ENCODE measurements around the gene PLAAT2.
A peak's percentile ranks its signal among the peaks of the same experiment; 100 is the strongest.

The PLAAT2 gene

DNA sequence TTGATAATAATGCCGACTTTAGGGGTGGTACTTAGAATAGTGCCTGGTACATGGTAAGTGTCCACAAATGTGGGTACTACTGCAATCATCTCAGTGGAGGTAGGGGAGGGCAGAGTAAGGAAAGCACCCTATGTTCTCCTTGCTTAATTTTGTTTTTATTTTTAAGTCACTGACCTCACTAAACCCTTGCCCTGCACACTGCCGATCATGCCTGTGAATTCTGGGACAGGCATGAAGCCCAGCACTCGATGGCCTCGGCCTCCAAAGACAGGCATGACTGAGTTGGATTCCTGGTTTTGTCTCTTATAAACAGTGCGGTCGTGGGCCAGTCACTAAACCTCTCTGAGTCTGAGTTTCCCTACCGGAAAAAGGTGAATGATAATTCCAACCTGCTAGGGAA lies 50.4 kb downstream of the PLAAT2 start:
- H3K4me3 ChIP-seq (ENCODE audit: control insufficient read depth, low read depth, low read length) = no peak overlapping the region
- TF ChIP-seq, protein P1, sequence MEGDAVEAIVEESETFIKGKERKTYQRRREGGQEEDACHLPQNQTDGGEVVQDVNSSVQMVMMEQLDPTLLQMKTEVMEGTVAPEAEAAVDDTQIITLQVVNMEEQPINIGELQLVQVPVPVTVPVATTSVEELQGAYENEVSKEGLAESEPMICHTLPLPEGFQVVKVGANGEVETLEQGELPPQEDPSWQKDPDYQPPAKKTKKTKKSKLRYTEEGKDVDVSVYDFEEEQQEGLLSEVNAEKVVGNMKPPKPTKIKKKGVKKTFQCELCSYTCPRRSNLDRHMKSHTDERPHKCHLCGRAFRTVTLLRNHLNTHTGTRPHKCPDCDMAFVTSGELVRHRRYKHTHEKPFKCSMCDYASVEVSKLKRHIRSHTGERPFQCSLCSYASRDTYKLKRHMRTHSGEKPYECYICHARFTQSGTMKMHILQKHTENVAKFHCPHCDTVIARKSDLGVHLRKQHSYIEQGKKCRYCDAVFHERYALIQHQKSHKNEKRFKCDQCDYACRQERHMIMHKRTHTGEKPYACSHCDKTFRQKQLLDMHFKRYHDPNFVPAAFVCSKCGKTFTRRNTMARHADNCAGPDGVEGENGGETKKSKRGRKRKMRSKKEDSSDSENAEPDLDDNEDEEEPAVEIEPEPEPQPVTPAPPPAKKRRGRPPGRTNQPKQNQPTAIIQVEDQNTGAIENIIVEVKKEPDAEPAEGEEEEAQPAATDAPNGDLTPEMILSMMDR (conservative IDR thresholded peaks at IDR 0.05; ENCODE audit: control insufficient read depth, insufficient read depth, low read depth, low read length) = no peak
- no peak for DNase-seq (ENCODE audit: low read depth)

DNA sequence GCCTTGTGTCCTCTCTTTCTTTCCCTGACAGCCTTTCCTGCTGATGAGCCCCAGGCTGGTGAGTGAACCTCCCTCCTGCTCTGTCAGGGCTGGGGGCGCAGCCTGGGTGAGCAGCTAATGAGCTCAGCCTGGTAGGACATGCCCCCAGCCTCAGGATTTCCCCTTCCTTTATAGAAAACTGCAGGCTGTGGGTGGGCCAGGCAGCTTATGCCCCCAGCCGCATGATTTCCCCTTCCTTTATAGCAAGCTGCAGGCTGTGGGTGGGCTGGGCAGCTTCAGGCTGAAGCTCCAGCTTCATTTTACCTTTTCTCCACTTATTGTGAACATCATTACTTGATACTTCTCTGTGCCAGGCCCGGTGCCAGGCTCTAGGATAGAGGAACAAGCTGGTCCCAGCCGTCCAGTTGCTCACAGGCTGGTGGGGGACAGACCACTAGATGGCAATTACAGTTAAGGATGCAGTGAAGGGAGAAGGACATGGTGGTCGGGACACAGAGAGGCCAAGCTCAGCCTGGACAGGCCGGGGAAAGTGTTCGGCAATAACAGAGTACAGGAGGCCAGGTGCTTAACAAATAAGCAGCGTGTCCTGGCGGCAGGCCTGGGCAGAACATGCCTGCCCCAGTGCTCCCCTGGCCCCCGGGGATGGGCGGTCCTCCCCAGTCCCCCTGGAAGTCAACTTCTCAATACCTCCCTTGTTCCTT lies 52.0 kb downstream of the PLAAT2 start:
- TF ChIP-seq, protein P1 (conservative IDR thresholded peaks at IDR 0.05; ENCODE audit: control insufficient read depth, insufficient read depth, low read depth, low read length) = no peak
- no peak for DNase-seq (ENCODE audit: low read depth)

DNA sequence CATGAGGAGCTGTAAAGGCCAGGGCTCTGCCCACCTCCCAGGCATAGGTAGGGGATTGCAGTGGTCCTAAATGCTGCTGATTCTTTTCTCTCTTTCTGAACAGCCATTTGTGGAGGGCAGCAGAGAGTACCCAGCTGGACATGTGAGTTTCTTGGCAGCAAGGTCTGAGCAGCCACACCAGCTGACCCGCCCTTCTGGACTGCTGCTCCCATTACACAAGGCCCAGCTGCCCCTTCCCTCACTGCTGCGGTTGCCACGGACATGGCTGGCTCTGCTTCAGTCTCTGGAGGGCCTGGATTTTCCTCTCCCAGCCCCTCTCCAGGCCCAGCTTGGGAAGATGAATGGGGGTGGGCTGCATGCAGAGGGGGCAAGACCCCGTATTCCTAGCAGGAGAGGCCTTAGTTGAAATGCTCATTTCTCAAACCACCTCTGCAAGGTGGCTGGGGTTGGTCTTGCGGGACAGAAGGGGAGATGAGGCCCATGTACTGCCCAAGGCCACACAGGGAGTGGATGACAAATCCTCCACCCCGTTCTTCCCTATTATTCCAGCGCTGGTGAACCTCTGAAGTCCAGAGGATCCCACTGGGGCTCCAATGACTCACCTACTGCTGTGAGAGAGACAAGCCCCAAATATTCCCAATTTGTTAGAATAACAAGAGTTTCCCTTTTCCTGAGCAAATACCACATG lies 52.7 kb downstream of the PLAAT2 start:
- H3K4me3 ChIP-seq (ENCODE audit: control insufficient read depth, low read depth, low read length) = no peak overlapping the region

More for the DNA sequence above, 52.0 kb downstream of the PLAAT2 start:
- H3K4me3 ChIP-seq (ENCODE audit: control insufficient read depth, low read depth, low read length) = no peak overlapping the region

GRCh38 chr11:63508745-63509144 lies 54.4 kb downstream of the PLAAT2 start:
- TF ChIP-seq, protein P1 (conservative IDR thresholded peaks at IDR 0.05; ENCODE audit: control insufficient read depth, insufficient read depth, low read depth, low read length) = no peak
- DNase-seq (ENCODE audit: low read depth) = no peak
- H3K4me3 ChIP-seq (ENCODE audit: control insufficient read depth, low read depth, low read length) = no peak overlapping the region

More for the DNA sequence above, 52.7 kb downstream of the PLAAT2 start:
- TF ChIP-seq, protein P1 (conservative IDR thresholded peaks at IDR 0.05; ENCODE audit: control insufficient read depth, insufficient read depth, low read depth, low read length) = no peak
- peak; percentile 94 for DNase-seq (ENCODE audit: low read depth)

- peak; percentile 15 for DNase-seq (ENCODE audit: low read depth)
- no peak overlapping the region for H3K4me3 ChIP-seq (ENCODE audit: control insufficient read depth, low read depth, low read length)
- TF ChIP-seq, protein P1 (conservative IDR thresholded peaks at IDR 0.05; ENCODE audit: control insufficient read depth, insufficient read depth, low read depth, low read length) = no peak
These were observed 55.2 kb downstream of the PLAAT2 start for GRCh38 chr11:63508009-63508408.

- H3K4me3 ChIP-seq (ENCODE audit: control insufficient read depth, low read depth, low read length) = no peak overlapping the region
These were observed 55.7 kb downstream of the PLAAT2 start for GRCh38 chr11:63507511-63507910.

More at GRCh38 chr11:63507511-63507910, 55.7 kb downstream of the PLAAT2 start:
- no peak for DNase-seq (ENCODE audit: low read depth)
- TF ChIP-seq, protein P1 (conservative IDR thresholded peaks at IDR 0.05; ENCODE audit: control insufficient read depth, insufficient read depth, low read depth, low read length) = no peak
